Left colon (tissue), 2 donors: ENCODE measurements around the gene TMEM184B. TPM values are rescaled to one million over a fixed set of nuclear protein-coding genes. Genes with fewer than 3 reads are reported as not detected.
"Not testable (repeated sequence)": the region's sequence is repeated elsewhere in the genome, so short reads cannot be mapped to it uniquely, and the experiment has no call there.

Experiments used
- ATAC-seq: fragments of 200-7000 bp; cut with Tn5 transposase; one replicate; pipeline ENCODE4 v1.9.1; 2020; ENCODE audit warnings: mild to moderate bottlenecking, moderate library complexity
- DNase-seq, 2 donors: peaks; one replicate each; pipeline ENCODE4 v3.0.0-alpha.2; 2020
- intact Hi-C, 2 donors: fragments of 100-400 bp; cut with DNase I in 1 of 2; cut with micrococcal nuclease in 1 of 2; formaldehyde crosslinking; loops; one replicate each; pipeline versions ENCODE4 v1.11.2 to v1.14.0; 2022; cut with DNase I, micrococcal nuclease
- total RNA-seq, 2 donors: library from RNA; stranded (reverse); fragmentation: NEBNext Ultra II Directional; extraction: Animal tissue kit (Norgen Biotek cat#: 25700); gene quantifications; one replicate each; pipeline ENCODE4 v1.2.1, GENCODE V29; 2021
- donor health status: DM: no; HTN: no; CAD: no.
- donor health status: DM: yes; HTN: yes; CAD: no.

TMEM184B gene
- total RNA-seq, 2 donors from 2014 or later: 41.9 to 48.0 TPM

DNA sequence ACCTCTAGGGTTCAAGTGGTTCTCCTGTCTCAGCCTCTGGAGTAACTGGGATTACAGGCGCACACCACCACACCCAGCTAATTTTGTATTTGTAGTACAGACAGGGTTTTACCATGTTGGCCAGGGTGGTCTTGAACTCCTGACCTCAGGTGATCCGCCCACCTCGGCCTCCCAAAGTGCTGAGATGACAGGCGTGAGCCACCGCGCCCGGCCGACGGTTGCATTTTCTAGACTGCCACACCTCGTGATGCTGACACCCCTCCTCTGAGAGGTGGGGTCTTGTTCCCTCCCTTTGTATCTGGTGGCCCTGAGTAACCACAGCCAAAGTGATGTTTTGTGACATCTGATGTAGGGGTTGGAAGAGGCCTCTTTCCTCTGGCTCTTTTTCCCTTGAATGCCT is 39.0 kb downstream of the TMEM184B start:
- intact Hi-C loops, ATAC-seq, DNase-seq: not testable (repeated sequence)

DNA sequence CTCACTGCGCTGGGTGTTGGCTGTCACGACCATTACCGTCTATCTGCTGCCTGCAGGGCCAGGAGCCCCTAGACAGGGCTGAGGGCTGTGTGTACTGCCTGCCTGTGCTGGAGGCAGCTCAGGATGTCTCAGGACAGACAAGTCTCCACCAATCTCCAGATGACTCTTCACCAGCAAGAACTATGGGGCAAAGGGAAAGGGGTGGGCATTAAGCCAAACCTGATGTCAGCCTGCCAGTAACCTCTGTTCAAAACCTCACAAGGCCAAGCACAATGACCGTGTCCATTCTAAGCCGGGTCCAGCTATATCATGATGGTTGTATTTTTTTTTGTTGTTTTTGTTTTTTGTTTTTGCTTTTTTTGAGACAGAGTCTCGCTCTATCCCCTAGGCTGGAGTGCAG is 39.4 kb downstream of the TMEM184B start:
- DNase-seq (no peak), ATAC-seq (no peak)

GRCh38 chr22:38232196-38232595 is 40.6 kb downstream of the TMEM184B start:
- ATAC-seq (no peak), DNase-seq (no peak)
- intact Hi-C loops: no loop called here

More for the DNA sequence above, 39.4 kb downstream of the TMEM184B start:
- intact Hi-C loops: no loop called here

DNA sequence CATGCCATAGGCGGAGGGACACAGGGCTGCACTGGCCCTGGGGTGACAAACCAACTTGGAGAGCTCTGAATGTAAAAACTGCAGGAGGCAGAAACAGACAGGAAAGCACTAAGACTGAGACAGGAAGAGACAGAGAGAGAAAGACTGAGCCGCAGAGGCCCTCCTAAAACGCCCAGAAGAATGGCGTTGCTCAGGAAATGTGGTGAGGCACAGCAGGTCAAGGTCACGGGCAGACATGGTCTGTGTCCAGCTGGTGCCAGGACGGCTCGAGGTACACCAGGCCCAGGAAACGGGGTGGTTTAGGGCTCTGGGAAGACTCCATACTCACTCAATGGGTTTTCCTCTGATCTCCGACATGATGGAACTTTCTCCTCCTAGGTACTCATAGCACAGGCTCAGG is 41.9 kb downstream of the TMEM184B start:
- intact Hi-C loops: no loop called here
- ATAC-seq (no peak), DNase-seq (no peak)

DNA sequence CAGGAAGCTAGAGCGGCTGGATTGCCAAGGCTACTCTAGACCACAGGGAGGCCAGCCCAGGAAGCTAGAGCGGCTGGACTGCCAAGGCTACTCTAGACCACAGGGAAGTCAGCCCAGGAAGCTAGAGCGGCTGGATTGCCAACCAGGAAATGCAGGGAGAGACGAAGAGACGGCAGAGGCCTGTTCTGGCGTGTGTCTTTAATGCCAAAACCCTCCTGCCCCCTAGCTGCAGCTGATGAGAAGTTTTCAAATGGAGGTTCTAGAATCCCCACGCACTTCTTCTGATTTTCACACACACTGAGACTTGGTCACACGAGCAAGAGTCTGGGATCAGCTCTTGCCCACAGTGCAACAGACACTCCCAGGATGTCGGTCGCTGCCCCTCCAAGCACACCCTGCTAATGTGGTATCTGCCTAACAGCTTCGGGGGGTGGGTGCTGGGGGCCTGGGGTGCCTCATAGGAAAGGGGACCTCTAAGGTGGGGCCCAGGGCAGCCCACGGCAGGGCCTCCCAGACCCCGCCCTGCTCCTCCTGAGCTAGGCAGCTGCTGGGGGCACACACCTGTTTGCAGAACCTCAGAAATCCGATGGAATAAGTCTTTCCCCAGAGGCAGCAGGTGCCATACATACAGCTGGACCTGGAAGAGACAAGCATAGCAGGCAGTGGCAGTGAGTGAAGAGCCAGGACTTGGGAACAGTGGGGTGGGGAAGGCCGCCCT is 42.5 kb downstream of the TMEM184B start:
- DNase-seq (peak; percentile 75 to 79), ATAC-seq (peak; percentile 75)
- intact Hi-C loops: no loop called here

DNA sequence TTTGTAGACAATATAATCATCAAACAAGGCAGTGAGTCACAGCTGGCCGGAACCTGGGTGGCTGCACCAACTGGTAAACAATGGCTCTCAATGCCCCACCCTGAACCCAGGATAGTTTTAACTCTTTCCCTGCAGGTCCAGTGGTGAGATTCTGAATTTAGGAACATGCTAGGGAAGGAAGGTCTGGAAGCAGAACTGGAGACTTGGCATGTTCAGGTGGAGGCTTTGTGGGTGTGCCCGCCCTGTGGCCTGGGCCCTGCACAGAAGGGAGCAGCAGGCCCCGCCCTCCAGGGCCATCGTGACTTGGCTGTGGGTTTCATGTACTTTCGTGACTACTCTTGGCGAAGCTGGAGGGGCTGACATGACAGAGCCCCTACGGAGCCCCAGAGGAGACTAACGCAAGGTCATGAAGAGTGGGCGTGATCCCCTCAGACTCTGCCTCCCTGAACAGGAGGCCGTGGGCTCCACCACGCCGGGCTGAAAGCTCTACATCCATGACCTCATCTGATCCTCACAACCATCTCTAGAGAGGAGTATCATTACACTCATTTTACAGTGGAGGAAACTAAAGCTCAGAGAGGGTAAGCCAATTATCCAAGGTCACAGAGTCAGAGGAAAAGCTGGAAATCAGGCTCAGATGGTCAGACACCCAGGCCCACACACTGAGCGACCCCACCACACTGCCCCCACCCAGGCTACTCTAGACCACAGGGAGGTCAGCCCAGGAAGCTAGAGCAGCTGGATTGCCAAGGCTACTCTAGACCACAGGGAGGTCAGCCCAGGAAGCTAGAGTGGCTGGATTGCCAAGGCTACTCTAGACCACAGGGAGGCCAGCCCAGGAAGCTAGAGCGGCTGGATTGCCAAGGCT is 43.7 kb downstream of the TMEM184B start:
- ATAC-seq (peak; percentile 86), DNase-seq (peak; percentile 75 to 84)
- intact Hi-C loops: no loop called here

DNA sequence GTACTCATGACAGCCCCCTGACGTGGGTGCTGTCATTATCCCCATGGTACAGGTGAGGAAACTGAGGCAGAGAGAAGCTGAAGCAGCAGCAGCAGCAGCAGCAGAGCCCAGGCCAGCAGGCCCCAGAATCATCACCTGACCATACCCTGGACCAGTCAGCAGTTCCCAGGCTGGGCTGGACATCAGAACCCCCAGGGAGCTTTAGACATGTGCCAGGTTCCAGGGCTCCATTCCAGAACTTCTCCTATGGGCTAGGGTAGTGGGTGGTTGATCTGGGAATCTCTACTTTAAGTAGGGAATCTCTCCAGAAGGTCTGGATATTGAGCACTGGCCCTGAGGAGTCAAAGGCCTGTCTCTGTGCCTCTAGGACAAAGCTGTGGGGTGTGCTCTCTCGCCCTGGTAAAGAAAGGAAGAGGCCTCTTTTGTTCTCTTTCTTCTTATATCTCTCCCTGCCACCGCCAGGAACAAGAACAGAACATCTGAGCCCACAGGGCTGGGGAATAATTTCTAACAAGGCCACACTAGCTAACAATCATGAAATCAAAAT is 44.4 kb downstream of the TMEM184B start:
- peak; percentile 1 for ATAC-seq
- intact Hi-C loops: no loop called here

GRCh38 chr22:38226853-38227649 is 45.8 kb downstream of the TMEM184B start:
- intact Hi-C loops: no loop called here
- DNase-seq (no peak), ATAC-seq (no peak)

More for the DNA sequence above, 44.4 kb downstream of the TMEM184B start:
- no peak for DNase-seq

DNA sequence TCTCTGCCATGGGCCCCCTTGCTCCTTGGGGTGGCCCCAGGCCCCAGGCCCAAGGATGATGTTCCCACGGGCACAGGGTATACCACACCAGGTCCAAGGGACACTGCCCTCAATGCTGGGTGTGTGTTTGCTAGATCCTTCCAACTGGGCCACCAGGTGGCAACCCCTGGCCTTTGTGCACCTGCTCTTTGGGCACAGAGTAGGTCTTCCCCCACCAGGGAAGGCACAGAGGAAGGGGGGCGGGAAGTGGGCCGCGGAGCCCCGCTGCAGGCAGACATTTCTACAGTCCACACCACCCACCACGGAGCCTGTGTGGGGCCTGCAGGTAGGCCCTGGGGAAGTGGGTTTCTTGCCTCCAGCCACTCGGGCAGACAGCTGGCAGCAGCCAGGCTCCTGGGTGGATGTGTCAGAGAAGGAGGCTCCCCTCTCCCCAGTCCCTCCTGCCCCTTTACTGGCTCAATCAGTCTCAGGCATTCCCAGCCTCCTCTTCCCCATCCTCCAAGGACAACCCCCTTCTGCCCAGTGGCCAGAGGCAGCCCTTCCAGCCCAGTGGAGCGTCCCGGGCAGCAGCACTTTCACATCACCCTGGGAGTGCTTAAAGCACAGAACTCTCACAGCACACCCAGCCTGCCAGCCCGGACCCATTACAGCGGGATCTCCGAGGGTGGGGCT is 49.4 kb downstream of the TMEM184B start:
- intact Hi-C loops: no loop called here
- ATAC-seq (peak; percentile 8), DNase-seq (no peak)

- DNase-seq: peak; percentile 56 to 79
- peak; percentile 62 for ATAC-seq
- intact Hi-C loops: no loop called here
Observed at GRCh38 chr22:38222797-38223119, 50.1 kb downstream of the TMEM184B start.

- ATAC-seq (no peak), DNase-seq (no peak)
- intact Hi-C loops: no loop called here
Observed at GRCh38 chr22:38221908-38222796, 50.7 kb downstream of the TMEM184B start.

DNA sequence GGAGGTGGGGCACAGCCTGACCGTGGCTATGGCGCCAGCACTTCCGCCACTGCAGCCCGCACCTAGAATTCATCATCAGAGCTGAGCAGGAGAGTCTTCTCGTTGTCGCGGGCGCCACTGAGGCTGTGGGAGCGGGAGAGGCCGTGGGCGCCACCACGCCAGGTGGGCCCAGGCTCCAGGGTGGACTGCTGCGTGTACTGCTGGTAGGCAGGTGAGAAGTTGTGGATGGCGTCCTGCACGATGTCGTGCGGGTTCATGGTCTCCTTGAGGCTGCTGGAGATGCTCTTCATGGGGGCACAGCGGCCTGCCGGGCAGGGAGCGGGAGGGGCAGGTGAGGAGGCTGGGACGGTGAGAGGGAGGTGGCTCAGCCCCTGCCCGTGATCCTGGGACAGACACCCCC is 51.4 kb downstream of the TMEM184B start:
- DNase-seq: no peak
- ATAC-seq: no peak
- intact Hi-C loops: no loop called here

DNA sequence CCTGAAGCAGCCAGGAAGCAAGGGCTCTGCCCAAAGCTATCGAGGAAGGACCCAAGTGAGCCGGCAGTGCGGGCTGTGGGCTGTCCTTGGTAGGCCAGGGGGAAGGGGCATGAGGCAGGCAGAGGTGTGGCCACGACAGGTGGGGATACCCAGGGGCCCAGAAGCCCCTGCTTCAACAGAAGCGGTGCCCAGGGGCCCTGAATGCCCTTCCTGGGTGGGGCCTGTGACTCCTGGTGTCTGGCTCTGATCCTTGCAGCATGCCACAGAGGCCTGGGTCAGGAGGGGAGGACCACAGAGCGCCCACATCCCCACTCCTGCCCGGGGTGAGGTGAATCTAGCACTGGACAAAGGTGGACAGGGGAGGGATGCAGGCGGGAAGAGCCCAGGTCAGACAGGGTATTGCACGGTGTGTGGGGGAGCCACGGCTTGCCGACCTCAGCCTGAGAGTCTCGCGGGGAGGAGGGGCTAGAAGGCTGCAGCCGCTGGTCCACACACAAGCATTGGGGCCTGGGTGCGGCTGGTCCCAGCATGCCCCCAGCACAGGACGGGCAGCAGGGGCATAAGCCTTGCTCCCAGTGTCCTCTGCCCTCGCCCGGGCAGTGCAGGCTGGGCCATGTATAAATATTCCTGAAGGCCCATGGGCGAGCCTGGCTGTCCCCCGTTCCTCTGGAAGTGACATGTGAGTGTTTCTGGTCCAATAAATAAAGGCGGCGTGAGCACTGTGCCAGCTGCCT is 52.0 kb downstream of the TMEM184B start:
- ATAC-seq: no peak
- intact Hi-C loops: no loop called here
- DNase-seq: no peak

DNA sequence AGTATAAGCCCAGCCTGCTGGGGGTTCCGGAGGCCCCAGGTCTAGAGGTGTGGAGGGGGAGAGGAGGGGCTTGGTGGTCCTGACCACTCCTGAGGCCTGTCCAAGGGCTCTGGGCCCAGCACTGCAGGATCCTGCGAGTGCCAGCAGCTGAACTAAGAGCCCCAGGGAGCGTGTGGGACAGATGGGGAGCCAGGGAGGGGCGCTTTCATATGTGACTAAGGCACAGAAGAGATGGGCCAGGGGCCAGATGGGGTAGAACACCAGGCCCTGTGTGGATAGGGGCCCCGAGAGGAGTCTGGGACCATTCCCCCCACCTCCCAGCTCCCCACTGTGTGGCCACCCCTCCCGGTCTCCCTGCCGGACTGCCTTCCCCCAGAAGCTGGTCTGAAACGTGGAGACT is 52.6 kb downstream of the TMEM184B start:
- DNase-seq: no peak
- no peak for ATAC-seq
- intact Hi-C loops: no loop called here

DNA sequence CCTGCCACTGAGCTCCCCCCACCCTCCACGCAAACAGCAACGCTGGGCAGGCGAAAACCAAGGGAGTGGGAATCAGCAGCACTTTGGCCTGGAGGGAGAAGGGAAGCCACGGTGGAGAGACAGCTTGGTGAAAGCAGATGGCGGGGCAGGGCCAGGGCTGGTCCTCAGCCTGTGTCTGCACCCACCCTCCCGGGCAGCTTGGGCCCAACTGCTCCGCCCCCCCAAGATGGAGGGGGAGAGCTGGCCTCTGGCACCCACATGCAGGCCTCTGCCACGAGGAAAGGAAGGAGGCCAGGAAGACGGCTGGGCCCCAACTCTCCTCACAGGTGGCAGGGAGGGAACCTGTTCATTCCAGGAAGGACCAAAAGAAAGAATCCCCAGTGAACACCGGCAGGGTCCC is 53.2 kb downstream of the TMEM184B start:
- ATAC-seq (no peak), DNase-seq (no peak)
- intact Hi-C loops: no loop called here

DNA sequence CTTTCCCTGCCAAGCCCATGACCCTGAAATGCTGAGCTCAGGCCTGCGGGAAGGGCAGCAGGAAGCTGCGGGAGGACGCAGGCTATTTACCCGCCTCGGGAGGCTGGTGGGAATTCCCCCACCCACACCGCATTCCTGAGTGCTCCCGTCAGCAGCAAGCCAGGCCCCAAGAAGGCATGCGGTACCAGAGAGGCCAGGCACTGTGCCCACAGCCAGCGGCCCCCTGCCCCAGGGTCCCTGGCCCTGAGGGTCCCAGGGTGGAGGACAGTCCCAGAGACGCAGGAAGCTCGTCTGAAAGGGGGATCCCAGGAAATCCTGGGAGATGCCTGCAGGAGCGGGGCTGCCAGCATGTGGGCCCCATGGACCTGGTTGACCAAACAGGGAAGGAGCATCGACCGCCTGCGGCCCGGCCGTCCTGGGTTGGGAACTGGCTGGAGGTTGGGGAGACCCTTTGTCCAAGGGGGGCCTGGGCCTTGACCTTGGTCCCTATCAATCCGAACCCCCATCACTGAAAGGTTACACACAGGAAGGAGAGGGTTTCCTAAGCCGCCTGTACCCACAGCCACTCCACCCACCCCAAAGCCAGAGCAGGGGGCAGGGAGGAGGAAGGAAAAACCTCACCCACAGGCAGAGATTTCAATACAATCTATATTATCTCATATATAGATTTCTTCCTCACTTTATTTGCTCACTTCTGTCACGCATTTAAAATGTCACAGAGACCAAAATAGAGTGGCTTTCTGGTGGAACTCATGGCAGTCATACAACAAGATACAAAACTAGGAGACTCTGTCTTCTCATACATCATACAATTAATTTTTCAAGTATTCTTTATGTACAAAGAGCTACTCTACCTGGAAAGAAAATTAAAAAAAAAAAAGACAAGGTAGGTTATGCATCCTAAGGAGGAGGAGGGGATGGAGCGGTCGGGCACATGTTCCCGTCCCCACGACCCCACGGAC is 53.9 kb downstream of the TMEM184B start:
- ATAC-seq: peak; percentile 75
- intact Hi-C loops: no loop called here
- peak; percentile 77 to 89 for DNase-seq
